ENCODE measurements around the gene SLC7A6.
A peak's percentile ranks its signal among the peaks of the same experiment; 100 is the strongest.

Gene SLC7A6

DNA sequence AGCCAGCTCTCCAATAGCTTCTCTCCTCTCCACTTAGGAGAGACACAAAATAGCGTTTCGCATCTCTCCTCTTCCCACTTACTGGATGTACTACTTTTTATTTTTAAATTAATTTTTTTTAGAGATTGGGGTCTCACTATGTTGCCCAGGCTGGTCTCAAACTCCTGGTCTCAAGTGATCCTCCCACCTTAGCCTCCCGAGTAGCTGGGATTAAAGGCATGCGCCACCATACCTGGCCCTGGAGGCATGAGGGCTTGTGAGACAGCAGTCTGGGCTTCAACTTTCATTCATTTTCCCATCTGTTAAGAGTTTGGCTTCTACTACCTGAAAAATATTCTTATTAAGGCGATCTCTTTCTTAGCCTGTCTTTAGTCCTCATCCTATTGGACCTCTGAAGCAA is 28.1 kb downstream of the SLC7A6 start:
- no peak overlapping the region for H2AFZ ChIP-seq (ENCODE audit: low read length, unreplicated experiment)
- peaks cover 26% of the 10 kb centered on the region for H3K4me1 ChIP-seq (ENCODE audit: control insufficient read depth, insufficient read depth, low read length, unreplicated experiment)
- H3K27ac ChIP-seq (ENCODE audit: low read depth, low read length): no peak overlapping the region
- H3K36me3 ChIP-seq (ENCODE audit: insufficient read depth, low read length): peaks cover 6% of the 10 kb centered on the region
- H3K27me3 ChIP-seq (ENCODE audit: insufficient read depth, low read length): no peaks in the 10 kb centered on the region
- H3K4me3 ChIP-seq (ENCODE audit: low read depth, low read length): no peak overlapping the region
- peaks cover 20% of the 10 kb centered on the region for H3K79me2 ChIP-seq (ENCODE audit: control insufficient read depth, insufficient read depth, low read length, unreplicated experiment)

- no peak overlapping the region for H3K4me3 ChIP-seq (ENCODE audit: low read depth, low read length)
- no peak overlapping the region for H2AFZ ChIP-seq (ENCODE audit: low read length, unreplicated experiment)
- no peak overlapping the region for H3K27ac ChIP-seq (ENCODE audit: low read depth, low read length)
- peaks cover 29% of the 10 kb centered on the region for H3K4me1 ChIP-seq (ENCODE audit: control insufficient read depth, insufficient read depth, low read length, unreplicated experiment)
- H3K79me2 ChIP-seq (ENCODE audit: control insufficient read depth, insufficient read depth, low read length, unreplicated experiment): peaks cover 6% of the 10 kb centered on the region
- peaks cover 11% of the 10 kb centered on the region for H3K36me3 ChIP-seq (ENCODE audit: insufficient read depth, low read length)
- no peaks in the 10 kb centered on the region for H3K27me3 ChIP-seq (ENCODE audit: insufficient read depth, low read length)
Measured at GRCh38 chr16:68296291-68296690, 32.0 kb downstream of the SLC7A6 start.

DNA sequence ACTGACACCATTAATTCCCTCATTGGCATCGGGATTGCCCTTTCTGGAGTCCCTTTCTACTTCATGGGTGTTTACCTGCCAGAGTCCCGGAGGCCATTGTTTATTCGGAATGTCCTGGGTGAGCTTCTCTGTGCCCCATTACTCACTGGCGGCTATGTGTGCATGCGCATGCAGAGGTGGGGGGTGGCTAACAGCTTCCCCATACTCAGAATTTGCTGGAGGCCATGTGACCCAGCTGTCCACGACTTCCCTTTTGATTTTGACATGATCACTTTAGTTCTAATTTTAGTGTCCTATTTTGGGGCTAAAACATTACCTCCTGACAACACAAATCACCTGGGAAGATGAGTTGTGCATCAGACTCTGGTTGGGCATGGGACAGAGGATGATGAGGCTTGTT is 32.4 kb downstream of the SLC7A6 start:
- Histone ChIP-seq H3K27me3 (ENCODE audit: insufficient read depth, low read length) (no peaks in the 10 kb centered on the region), H3K36me3 (ENCODE audit: insufficient read depth, low read length) (peaks cover 11% of the 10 kb centered on the region), H3K4me3 (ENCODE audit: low read depth, low read length) (no peak overlapping the region), H3K4me1 (ENCODE audit: control insufficient read depth, insufficient read depth, low read length, unreplicated experiment) (peaks cover 29% of the 10 kb centered on the region), H3K27ac (ENCODE audit: low read depth, low read length) (no peak overlapping the region), H2AFZ (ENCODE audit: low read length, unreplicated experiment) (no peak overlapping the region), H3K79me2 (ENCODE audit: control insufficient read depth, insufficient read depth, low read length, unreplicated experiment) (peaks cover 2% of the 10 kb centered on the region)

- Histone ChIP-seq H3K79me2 (ENCODE audit: control insufficient read depth, insufficient read depth, low read length, unreplicated experiment) (no peaks in the 10 kb centered on the region), H3K27ac (ENCODE audit: low read depth, low read length) (no peak overlapping the region), H3K27me3 (ENCODE audit: insufficient read depth, low read length) (no peaks in the 10 kb centered on the region), H3K4me1 (ENCODE audit: control insufficient read depth, insufficient read depth, low read length, unreplicated experiment) (peaks cover 29% of the 10 kb centered on the region), H3K4me3 (ENCODE audit: low read depth, low read length) (no peak overlapping the region), H2AFZ (ENCODE audit: low read length, unreplicated experiment) (no peak overlapping the region), H3K36me3 (ENCODE audit: insufficient read depth, low read length) (peaks cover 14% of the 10 kb centered on the region)
Measured at GRCh38 chr16:68297908-68298307, 33.6 kb downstream of the SLC7A6 start.

GRCh38 chr16:68298312-68298711 is 34.0 kb downstream of the SLC7A6 start:
- Histone ChIP-seq H3K27ac (ENCODE audit: low read depth, low read length) (no peak overlapping the region), H3K4me1 (ENCODE audit: control insufficient read depth, insufficient read depth, low read length, unreplicated experiment) (peaks cover 29% of the 10 kb centered on the region), H3K27me3 (ENCODE audit: insufficient read depth, low read length) (no peaks in the 10 kb centered on the region), H3K79me2 (ENCODE audit: control insufficient read depth, insufficient read depth, low read length, unreplicated experiment) (no peaks in the 10 kb centered on the region), H3K4me3 (ENCODE audit: low read depth, low read length) (no peak overlapping the region), H2AFZ (ENCODE audit: low read length, unreplicated experiment) (no peak overlapping the region), H3K36me3 (ENCODE audit: insufficient read depth, low read length) (peaks cover 14% of the 10 kb centered on the region)

- peaks cover 29% of the 10 kb centered on the region for H3K4me1 ChIP-seq (ENCODE audit: control insufficient read depth, insufficient read depth, low read length, unreplicated experiment)
- H3K27ac ChIP-seq (ENCODE audit: low read depth, low read length): peak overlapping the region; percentile 34; the same call in 1 of the 2 replicates
- no peaks in the 10 kb centered on the region for H3K27me3 ChIP-seq (ENCODE audit: insufficient read depth, low read length)
- H3K79me2 ChIP-seq (ENCODE audit: control insufficient read depth, insufficient read depth, low read length, unreplicated experiment): no peaks in the 10 kb centered on the region
- H3K4me3 ChIP-seq (ENCODE audit: low read depth, low read length): no peak overlapping the region
- no peak overlapping the region for H2AFZ ChIP-seq (ENCODE audit: low read length, unreplicated experiment)
- H3K36me3 ChIP-seq (ENCODE audit: insufficient read depth, low read length): peaks cover 14% of the 10 kb centered on the region
Measured at GRCh38 chr16:68298907-68299561, 34.7 kb downstream of the SLC7A6 start.

- peak overlapping the region; percentile 34; the same call in 1 of the 2 replicates for H3K27ac ChIP-seq (ENCODE audit: low read depth, low read length)
- H3K36me3 ChIP-seq (ENCODE audit: insufficient read depth, low read length): peaks cover 14% of the 10 kb centered on the region
- no peak overlapping the region for H2AFZ ChIP-seq (ENCODE audit: low read length, unreplicated experiment)
- H3K4me1 ChIP-seq (ENCODE audit: control insufficient read depth, insufficient read depth, low read length, unreplicated experiment): peaks cover 29% of the 10 kb centered on the region
- H3K27me3 ChIP-seq (ENCODE audit: insufficient read depth, low read length): no peaks in the 10 kb centered on the region
- no peak overlapping the region for H3K4me3 ChIP-seq (ENCODE audit: low read depth, low read length)
- H3K79me2 ChIP-seq (ENCODE audit: control insufficient read depth, insufficient read depth, low read length, unreplicated experiment): no peaks in the 10 kb centered on the region
Measured at GRCh38 chr16:68299571-68300453, 35.5 kb downstream of the SLC7A6 start.

- no peak overlapping the region for H3K4me3 ChIP-seq (ENCODE audit: low read depth, low read length)
- H3K27ac ChIP-seq (ENCODE audit: low read depth, low read length): 0 out of 2 replicates have a peak overlapping the region, but pooled peaks have one; percentile 26
Measured at GRCh38 chr16:68300734-68301459, 36.6 kb downstream of the SLC7A6 start.

GRCh38 chr16:68306633-68307032 is 42.3 kb downstream of the SLC7A6 start:
- H3K36me3 ChIP-seq (ENCODE audit: insufficient read depth, low read length): peaks cover 13% of the 10 kb centered on the region; the same call in 1 of the 2 replicates
- no peak overlapping the region for H3K27ac ChIP-seq (ENCODE audit: low read depth, low read length)
- H3K79me2 ChIP-seq (ENCODE audit: control insufficient read depth, insufficient read depth, low read length, unreplicated experiment): peaks cover 38% of the 10 kb centered on the region

More at GRCh38 chr16:68300734-68301459, 36.6 kb downstream of the SLC7A6 start:
- Histone ChIP-seq H2AFZ (ENCODE audit: low read length, unreplicated experiment) (no peak overlapping the region), H3K27me3 (ENCODE audit: insufficient read depth, low read length) (no peaks in the 10 kb centered on the region), H3K79me2 (ENCODE audit: control insufficient read depth, insufficient read depth, low read length, unreplicated experiment) (peaks cover 5% of the 10 kb centered on the region), H3K4me1 (ENCODE audit: control insufficient read depth, insufficient read depth, low read length, unreplicated experiment) (peaks cover 29% of the 10 kb centered on the region), H3K36me3 (ENCODE audit: insufficient read depth, low read length) (peaks cover 14% of the 10 kb centered on the region)

GRCh38 chr16:68309799-68310198 is 45.5 kb downstream of the SLC7A6 start:
- Histone ChIP-seq H3K79me2 (ENCODE audit: control insufficient read depth, insufficient read depth, low read length, unreplicated experiment) (peaks cover 57% of the 10 kb centered on the region), H3K4me1 (ENCODE audit: control insufficient read depth, insufficient read depth, low read length, unreplicated experiment) (peaks cover 19% of the 10 kb centered on the region), H3K27ac (ENCODE audit: low read depth, low read length) (no peak overlapping the region; the same call in 1 of the 2 replicates), H3K27me3 (ENCODE audit: insufficient read depth, low read length) (no peaks in the 10 kb centered on the region), H3K4me3 (ENCODE audit: low read depth, low read length) (peak overlapping the region; percentile 86), H3K36me3 (ENCODE audit: insufficient read depth, low read length) (peaks cover 7% of the 10 kb centered on the region; the same call in 1 of the 2 replicates), H2AFZ (ENCODE audit: low read length, unreplicated experiment) (no peak overlapping the region)

More at GRCh38 chr16:68306633-68307032, 42.3 kb downstream of the SLC7A6 start:
- Histone ChIP-seq H2AFZ (ENCODE audit: low read length, unreplicated experiment) (no peak overlapping the region), H3K4me3 (ENCODE audit: low read depth, low read length) (no peak overlapping the region), H3K4me1 (ENCODE audit: control insufficient read depth, insufficient read depth, low read length, unreplicated experiment) (peaks cover 12% of the 10 kb centered on the region), H3K27me3 (ENCODE audit: insufficient read depth, low read length) (no peaks in the 10 kb centered on the region)
